Activated naive CD8-positive, alpha-beta T cell treated with anti-CD3 and anti-CD28 coated beads, Interleukin-2, amount 50 U/mL, for 24 hours (primary cell): Measurements from ENCODE around the gene WFIKKN1.

Source experiments
- ATAC-seq: fragments of 150-1000 bp; cut with Tn5 transposase; one replicate; pipeline ENCODE4 v1.10.0; 2021
- DNase-seq: peaks from one replicate; pipeline ENCODE4 v3.0.0; 2021
- H3K27ac Mint-ChIP-seq: one replicate; pipeline ENCODE4 v1.8.0; 2021; ENCODE audit warnings: mild to moderate bottlenecking, mixed read lengths
- H3K27me3 Mint-ChIP-seq: one replicate; pipeline ENCODE4 v1.8.0; 2021; ENCODE audit warnings: mixed read lengths
- H3K36me3 Mint-ChIP-seq: one replicate; pipeline ENCODE4 v1.8.0; 2021; ENCODE audit warnings: low read depth, mixed read lengths
- H3K4me1 Mint-ChIP-seq: one replicate; pipeline ENCODE4 v1.8.0; 2021; ENCODE audit warnings: mixed read lengths
- H3K4me3 Mint-ChIP-seq: one replicate; pipeline ENCODE4 v1.8.0; 2021; ENCODE audit warnings: mild to moderate bottlenecking, moderate library complexity, mixed read lengths
- H3K9me3 Mint-ChIP-seq: one replicate; pipeline ENCODE4 v1.8.0; 2021; ENCODE audit warnings: mixed read lengths

The WFIKKN1 gene

DNA sequence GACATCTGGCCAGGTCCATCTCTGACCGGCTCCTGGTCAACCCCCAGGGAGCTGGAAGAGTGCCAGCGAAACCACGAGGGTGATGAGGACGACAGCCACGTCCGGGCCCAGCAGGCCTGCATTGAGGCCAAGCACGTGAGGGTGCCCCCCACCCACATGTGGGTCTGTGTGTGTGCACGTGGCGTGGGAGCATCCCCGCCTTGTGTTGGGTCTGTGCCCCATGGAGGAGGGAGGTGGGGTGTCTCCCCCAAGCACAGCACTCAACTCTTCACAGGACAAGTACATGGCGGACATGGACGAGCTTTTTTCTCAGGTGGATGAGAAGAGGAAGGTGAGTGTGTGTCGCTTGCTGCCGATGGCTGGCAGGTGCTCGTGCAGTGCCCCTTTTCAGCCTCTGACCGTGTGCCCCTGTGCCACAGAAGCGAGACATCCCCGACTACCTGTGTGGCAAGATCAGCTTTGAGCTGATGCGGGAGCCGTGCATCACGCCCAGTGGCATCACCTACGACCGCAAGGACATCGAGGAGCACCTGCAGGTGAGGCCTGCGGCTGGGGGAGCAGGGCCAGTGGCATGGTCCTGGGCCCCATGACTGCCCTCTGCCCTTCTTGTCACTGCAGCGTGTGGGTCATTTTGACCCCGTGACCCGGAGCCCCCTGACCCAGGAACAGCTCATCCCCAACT is 51.1 kb downstream of the WFIKKN1 start:
- Mint-ChIP-seq H3K36me3 (peaks cover 18% of the 10 kb centered on the region), H3K9me3 (no peaks in the 10 kb centered on the region), H3K27ac (peak overlapping the region; percentile 54), H3K4me1 (peaks cover 34% of the 10 kb centered on the region), H3K4me3 (peak overlapping the region; percentile 82), H3K27me3 (peaks cover under 1% of the 10 kb centered on the region)
- ATAC-seq (no peak), DNase-seq (no peak)

DNA sequence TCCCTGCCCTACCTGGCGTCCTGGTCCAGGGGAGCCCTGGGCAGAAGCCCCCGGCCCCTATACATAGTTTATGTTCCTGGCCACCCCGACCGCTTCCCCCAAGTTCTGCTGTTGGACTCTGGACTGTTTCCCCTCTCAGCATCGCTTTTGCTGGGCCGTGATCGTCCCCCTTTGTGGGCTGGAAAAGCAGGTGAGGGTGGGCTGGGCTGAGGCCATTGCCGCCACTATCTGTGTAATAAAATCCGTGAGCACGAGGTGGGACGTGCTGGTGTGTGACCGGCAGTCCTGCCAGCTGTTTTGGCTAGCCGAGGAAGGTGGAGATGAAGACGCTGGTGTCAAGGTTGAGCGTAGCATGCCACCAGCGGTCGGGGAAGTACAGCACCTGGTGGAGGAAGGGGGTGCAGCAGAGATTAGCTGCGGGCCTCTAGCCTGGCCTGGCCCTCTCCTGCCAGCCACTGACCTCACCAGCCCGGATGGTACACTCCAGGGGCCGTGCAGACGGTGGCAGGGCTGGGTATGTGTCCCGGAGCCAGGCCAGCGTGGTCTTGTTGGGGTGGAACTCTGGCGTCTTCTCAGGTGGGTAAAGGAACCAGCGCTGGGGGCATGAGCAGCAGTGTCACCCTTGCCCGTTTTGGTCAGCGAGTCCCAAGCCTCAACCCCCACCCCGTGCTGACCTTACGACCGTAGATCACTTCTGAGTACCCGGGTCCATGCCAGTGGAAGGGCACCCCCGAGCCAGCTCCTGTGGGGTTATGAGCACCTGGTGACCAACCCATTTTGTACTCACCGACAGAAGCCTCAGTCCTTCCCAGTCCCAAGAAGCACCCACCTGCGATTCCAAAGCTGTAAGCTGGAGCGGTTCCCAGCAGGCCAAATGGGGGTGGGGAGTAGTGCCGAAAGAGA is 52.0 kb downstream of the WFIKKN1 start:
- Mint-ChIP-seq H3K36me3 (peaks cover 20% of the 10 kb centered on the region), H3K4me1 (peaks cover 34% of the 10 kb centered on the region), H3K27ac (peak overlapping the region; percentile 54), H3K9me3 (no peaks in the 10 kb centered on the region), H3K27me3 (no peaks in the 10 kb centered on the region), H3K4me3 (peak overlapping the region; percentile 82)
- DNase-seq (no peak), ATAC-seq (no peak)

DNA sequence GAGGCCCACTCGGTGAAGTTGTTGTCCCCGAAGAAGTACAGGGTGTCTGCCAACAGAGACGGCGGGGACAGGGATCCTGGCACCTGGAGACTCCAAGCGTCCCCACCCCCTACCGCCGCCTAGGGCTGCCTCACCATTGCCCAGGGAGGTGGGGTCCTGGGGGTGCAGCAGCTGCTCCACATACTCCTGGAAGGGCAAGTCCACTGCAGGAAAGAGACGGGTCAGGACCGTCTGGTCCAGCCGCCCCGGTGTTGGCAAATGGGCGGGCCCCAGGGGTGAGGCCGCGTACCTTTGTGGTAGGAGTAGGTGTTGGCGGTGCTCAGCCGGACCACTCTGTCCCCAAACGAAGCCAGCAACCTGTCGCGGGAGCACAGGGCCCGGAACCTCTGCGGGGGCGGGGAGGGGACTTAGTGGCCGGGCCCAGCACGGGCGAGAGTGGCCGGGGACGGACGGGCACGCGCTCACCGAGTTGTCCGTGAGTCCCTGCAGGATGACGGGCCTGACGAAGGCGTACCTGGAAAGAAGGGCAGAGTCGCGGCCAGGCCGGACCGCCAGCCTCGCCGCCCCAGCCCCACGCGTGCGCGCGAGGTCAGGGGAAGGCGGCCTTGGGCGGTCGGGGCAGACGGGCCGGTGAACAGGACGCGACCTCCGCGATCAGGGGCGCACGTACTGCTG is 52.7 kb downstream of the WFIKKN1 start:
- peak overlapping the region; percentile 82 for H3K4me3 Mint-ChIP-seq
- peak; percentile 31 for DNase-seq
- H3K27me3 Mint-ChIP-seq = no peaks in the 10 kb centered on the region
- peak overlapping the region; percentile 54 for H3K27ac Mint-ChIP-seq
- peaks cover 36% of the 10 kb centered on the region for H3K4me1 Mint-ChIP-seq
- H3K9me3 Mint-ChIP-seq = no peaks in the 10 kb centered on the region
- peaks cover 20% of the 10 kb centered on the region for H3K36me3 Mint-ChIP-seq
- ATAC-seq = no peak
